Naive B cell (primary cell): ENCODE data around the gene ST6GALNAC4. TPM values are rescaled to one million over a fixed set of nuclear protein-coding genes. Genes with fewer than 3 reads are reported as not detected.

Source experiments
- ATAC-seq, 2 donors: fragments of 150-1000 bp; cut with Tn5 transposase; 2 replicates each; pipeline ENCODE4 v1.10.0; 2021; ENCODE audit warnings: low read depth in 2 of 2, mild to moderate bottlenecking in 2 of 2, moderate library complexity in 2 of 2
- DNase-seq: peaks from one replicate; pipeline ENCODE4 v3.0.0; 2022
- H3K27ac Mint-ChIP-seq, 6 donors: one replicate each; pipeline ENCODE4 v1.8.0; 2020 to 2022; ENCODE audit warnings: mild to moderate bottlenecking in 6 of 6, mixed read lengths in 6 of 6, moderate library complexity in 5 of 6, inconsistent platforms in 2 of 6
- H3K27me3 Mint-ChIP-seq, 3 donors: one replicate each; pipeline ENCODE4 v1.8.0; 2021 to 2022; ENCODE audit warnings: mixed read lengths in 3 of 3, mild to moderate bottlenecking in 1 of 3
- H3K36me3 Mint-ChIP-seq, 2 donors: one replicate each; pipeline ENCODE4 v1.8.0; 2020 to 2022; ENCODE audit warnings: mixed read lengths in 2 of 2, inconsistent platforms in 1 of 2, mild to moderate bottlenecking in 1 of 2
- H3K4me1 Mint-ChIP-seq, 3 donors: one replicate each; pipeline ENCODE4 v1.8.0; 2020 to 2022; ENCODE audit warnings: mixed read lengths in 3 of 3, inconsistent platforms in 1 of 3, mild to moderate bottlenecking in 1 of 3, moderate library complexity in 1 of 3
- H3K4me3 Mint-ChIP-seq, 8 donors: one replicate each; pipeline ENCODE4 v1.8.0; 2020 to 2022; ENCODE audit warnings: mild to moderate bottlenecking in 8 of 8, mixed read lengths in 8 of 8, moderate library complexity in 8 of 8, inconsistent platforms in 2 of 8
- H3K9me3 Mint-ChIP-seq, 7 donors: one replicate each; pipeline ENCODE4 v1.8.0; 2020 to 2022; ENCODE audit warnings: mixed read lengths in 7 of 7, mild to moderate bottlenecking in 5 of 7, inconsistent platforms in 2 of 7, moderate library complexity in 1 of 7
- polyA plus RNA-seq, 6 donors: library from polyadenylated mRNA; unstranded; fragments of 300-500 nt; fragmentation: Illumina TruSeq; gene quantifications; one replicate each; pipeline ENCODE4 v1.2.3, GENCODE V29; 2021; ENCODE audit warnings: low read depth in 6 of 6

ST6GALNAC4 gene
- polyA plus RNA-seq, 6 donors from 2014 or later, result 19.7 to 36.6 (median 25.0) TPM

- H3K36me3 Mint-ChIP-seq, result peaks cover 0 to 6% of the 10 kb centered on the region in 2 donors
- H3K27me3 Mint-ChIP-seq, result peaks cover 1 to 22% (median 4%) of the 10 kb centered on the region in 3 donors
- H3K4me1 Mint-ChIP-seq, result peaks cover 31 to 45% (median 34%) of the 10 kb centered on the region in 3 donors
- peak overlapping the region; percentile 76 to 88 (median 83) for H3K4me3 Mint-ChIP-seq
- H3K27ac Mint-ChIP-seq, result peak overlapping the region; percentile 49 to 99 (median 85)
- no peaks in the 10 kb centered on the region for H3K9me3 Mint-ChIP-seq
- ATAC-seq, result peak; percentile 52 to 61
- peak; percentile 54 for DNase-seq
Observed at GRCh38 chr9:127931092-127931881, 14.4 kb upstream of the ST6GALNAC4 start.

DNA sequence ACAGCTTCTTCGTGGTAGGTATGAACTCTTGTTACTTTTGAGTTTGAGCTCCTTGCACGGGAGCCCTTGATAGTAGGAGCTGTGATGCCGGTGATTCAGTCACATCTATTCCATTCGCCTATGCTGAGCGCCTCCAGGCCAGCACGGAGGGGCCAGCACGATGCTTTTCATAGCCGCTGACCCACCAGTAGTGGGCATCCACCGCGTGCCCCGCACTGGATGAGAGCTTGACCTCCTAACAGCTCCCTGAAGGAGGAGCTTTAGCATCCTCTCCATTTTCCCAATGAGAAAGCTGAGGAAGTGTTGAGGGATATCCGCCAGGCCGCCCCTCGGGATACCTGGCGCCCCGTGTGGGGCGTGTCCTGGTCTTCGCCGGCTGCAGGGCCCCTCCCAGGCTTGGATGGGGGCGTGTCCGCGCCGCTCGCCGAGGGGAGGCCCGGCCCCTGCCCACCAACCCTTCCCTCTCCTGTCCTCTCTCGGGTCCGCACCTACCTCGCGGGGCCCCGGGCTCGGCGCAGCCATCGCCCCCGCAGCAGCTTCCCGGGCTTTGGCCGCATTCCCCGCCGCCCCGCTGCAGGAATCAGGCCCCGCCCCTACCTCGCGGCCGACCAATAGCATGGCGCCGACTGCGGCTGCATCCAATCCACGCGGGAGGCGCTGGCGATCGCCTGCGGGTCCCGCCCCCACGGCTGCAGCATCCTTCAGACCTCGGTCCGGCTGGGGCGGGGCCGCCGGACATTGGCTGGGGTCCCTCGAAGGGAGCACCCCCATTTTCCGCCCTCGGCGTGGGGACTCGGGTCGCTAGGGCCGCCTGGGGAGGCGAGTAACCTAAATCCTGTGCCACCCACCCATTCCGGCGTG is 13.6 kb upstream of the ST6GALNAC4 start, which contains the start of gene PIP5KL1:
Gene PIP5KL1, minus strand, starts transcription at position 547 of the 861 bp plus-strand sequence. Its CDS starts 25 bp downstream, at position 522.
- Mint-ChIP-seq H3K4me1 (peaks cover 23 to 37% (median 29%) of the 10 kb centered on the region in 3 donors), H3K9me3 (no peaks in the 10 kb centered on the region), H3K27ac (peak within 1 kb of the TSS; percentile 49 to 99 (median 85)), H3K27me3 (peaks cover 4 to 28% (median 8%) of the 10 kb centered on the region in 3 donors), H3K4me3 (peak within 1 kb of the TSS; percentile 76 to 88 (median 83)), H3K36me3 (peaks cover 0 to 6% of the 10 kb centered on the region in 2 donors)
- ATAC-seq, result peak; percentile 75
- peak; percentile 70 for DNase-seq

DNA sequence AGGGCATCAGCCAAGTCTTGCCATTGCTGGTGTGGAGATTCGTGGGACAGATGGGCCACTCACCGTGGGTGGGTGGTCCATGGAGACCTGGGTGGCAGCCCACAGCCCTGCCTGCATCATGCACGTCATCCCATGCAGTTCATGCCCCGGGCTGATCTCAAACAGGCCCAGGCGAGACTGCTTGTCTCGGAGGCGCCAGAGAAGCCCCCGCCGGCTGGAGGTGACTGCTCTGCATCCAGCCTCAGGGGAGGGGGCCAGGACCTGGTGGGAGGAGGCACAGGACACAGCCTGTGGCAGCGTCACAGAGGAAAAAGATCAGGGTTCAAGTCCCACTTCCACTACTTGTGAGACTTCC is 12.8 kb upstream of the ST6GALNAC4 start:
- H3K36me3 Mint-ChIP-seq, result peaks cover 0 to 6% of the 10 kb centered on the region in 2 donors
- ATAC-seq, result no peak

DNA sequence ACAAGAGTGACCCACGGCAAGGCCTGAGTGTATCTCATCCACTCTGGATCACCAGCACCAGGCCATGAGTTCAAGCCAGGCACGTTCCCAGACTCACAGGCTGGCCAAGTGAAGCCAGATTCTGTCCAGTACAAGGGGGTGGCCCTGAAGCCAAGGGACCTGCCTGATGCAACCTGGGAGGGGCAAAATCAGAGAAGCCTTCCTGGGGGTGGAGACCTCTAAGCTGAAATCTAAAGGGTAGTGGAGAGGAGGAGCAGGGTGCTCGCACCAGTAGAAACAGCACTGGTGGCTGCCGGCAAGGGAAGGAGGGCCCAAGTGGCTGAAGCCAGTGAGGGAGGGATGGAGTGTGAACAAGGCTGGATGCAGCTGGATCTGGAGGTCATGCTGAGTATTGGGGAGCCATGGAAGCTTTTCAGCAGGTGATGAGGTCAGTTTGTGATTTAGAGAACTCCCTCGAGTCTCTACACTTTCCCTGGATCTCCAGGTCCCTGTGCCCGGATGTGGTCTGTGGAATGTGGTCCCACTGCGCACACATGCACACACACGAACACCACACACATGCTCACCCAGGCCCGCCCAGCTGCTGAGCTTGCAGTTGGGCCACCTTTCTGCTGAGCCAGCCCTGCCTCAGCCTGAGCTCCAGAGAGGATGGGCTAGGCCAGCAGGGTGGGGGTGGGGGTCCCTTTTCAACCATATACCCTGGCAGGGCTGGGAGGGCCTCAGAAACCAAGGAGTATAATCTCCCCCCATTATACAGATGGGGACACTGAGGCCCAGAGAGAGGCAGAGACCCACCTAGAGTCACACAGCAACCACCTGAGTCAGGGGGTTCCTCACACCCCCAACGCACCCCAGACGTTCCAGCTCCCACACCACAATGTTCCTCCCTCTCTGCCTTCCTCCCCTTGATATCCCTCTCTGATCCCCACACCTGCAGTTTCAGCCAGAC is 12.1 kb upstream of the ST6GALNAC4 start:
- Mint-ChIP-seq H3K4me3 (peak overlapping the region; percentile 43 to 85 (median 71)), H3K27ac (peak overlapping the region in 1 of 6 donors; percentile 59), H3K4me1 (peaks cover 13 to 25% (median 21%) of the 10 kb centered on the region in 3 donors), H3K9me3 (no peaks in the 10 kb centered on the region), H3K27me3 (peaks cover 4 to 37% (median 8%) of the 10 kb centered on the region in 3 donors), H3K36me3 (no peaks in the 10 kb centered on the region)
- ATAC-seq (no peak), DNase-seq (no peak)

More for the DNA sequence above, 12.8 kb upstream of the ST6GALNAC4 start:
- Mint-ChIP-seq H3K4me1 (peaks cover 19 to 30% (median 26%) of the 10 kb centered on the region in 3 donors), H3K27me3 (peaks cover 4 to 35% (median 8%) of the 10 kb centered on the region in 3 donors), H3K27ac (no peak overlapping the region), H3K9me3 (no peaks in the 10 kb centered on the region), H3K4me3 (peak overlapping the region in 6 of 8 donors; percentile 70 to 85 (median 78))
- DNase-seq, result no peak

DNA sequence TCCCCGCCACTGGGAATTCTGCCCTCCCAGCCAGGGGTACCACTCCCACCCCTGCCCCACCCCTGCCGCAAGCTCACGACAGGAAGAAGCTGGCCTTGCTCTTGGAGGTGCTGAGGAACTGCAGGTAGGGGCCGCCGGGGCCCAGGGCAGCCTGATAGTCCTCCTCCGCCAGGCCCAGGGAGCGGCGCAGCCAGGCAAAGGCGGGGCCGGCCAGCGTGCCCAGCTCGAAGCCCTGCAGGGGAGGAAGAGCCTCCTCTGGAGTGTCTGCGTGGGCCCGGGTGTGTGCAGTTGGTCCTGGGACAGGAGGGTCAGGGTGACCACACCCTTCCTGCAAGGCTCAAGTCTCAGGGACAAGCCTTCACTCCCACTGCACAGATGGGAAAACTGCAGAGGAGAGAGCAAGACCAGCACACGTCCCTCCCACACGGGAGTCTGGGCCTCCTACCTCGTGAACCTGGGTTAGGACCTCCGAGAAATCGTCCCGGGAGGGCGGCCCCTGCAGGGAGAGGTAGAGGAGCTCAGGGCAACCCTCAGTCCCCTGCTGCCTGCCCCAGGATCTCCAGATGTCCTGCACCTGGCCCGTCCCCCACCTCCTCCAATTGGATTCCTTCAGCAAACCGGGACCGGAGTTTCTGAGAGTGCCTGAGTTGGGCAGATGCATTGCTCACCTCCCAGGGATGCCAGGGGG is 11.3 kb upstream of the ST6GALNAC4 start:
- Mint-ChIP-seq H3K9me3 (no peaks in the 10 kb centered on the region), H3K27ac (peak overlapping the region in 1 of 6 donors; percentile 59), H3K27me3 (peaks cover 4 to 42% (median 8%) of the 10 kb centered on the region in 3 donors), H3K4me3 (peak overlapping the region in 6 of 8 donors; percentile 43 to 85 (median 64)), H3K36me3 (no peaks in the 10 kb centered on the region), H3K4me1 (peaks cover 12 to 25% (median 20%) of the 10 kb centered on the region in 3 donors)
- ATAC-seq, result no peak
- DNase-seq, result no peak

GRCh38 chr9:127927201-127927987 is 10.6 kb upstream of the ST6GALNAC4 start:
- DNase-seq, result peak; percentile 45
- peak; percentile 40 for ATAC-seq
- Mint-ChIP-seq H3K4me1 (peaks cover 8 to 25% (median 17%) of the 10 kb centered on the region in 3 donors), H3K27me3 (peaks cover 4 to 42% (median 8%) of the 10 kb centered on the region in 3 donors), H3K4me3 (peak overlapping the region; percentile 61 to 88 (median 70)), H3K36me3 (no peaks in the 10 kb centered on the region), H3K9me3 (no peaks in the 10 kb centered on the region), H3K27ac (peak overlapping the region in 1 of 6 donors; percentile 41)

DNA sequence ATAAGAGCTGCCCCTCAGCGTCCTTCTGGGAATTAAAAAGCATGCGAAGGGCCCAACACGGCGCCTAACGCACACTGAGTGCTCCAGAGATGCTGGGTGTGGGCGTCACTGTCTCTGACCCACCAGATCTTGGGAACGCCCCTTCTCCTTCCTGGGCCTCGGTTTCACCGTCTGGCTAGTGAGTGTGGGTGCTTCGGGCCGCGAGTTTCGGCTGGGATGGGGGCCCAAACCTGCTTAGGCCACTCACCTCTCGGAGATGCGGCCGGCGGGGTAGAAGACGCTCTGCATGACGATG is 10.0 kb upstream of the ST6GALNAC4 start:
- H3K36me3 Mint-ChIP-seq, result no peaks in the 10 kb centered on the region
- peaks cover 8 to 26% (median 17%) of the 10 kb centered on the region in 3 donors for H3K4me1 Mint-ChIP-seq
- peak overlapping the region; percentile 61 to 88 (median 70) for H3K4me3 Mint-ChIP-seq
- peaks cover 4 to 42% (median 8%) of the 10 kb centered on the region in 3 donors for H3K27me3 Mint-ChIP-seq
- DNase-seq (no peak), ATAC-seq (peak in 1 of 2 donors; percentile 2)
- H3K27ac Mint-ChIP-seq, result no peak overlapping the region
- H3K9me3 Mint-ChIP-seq, result no peaks in the 10 kb centered on the region

DNA sequence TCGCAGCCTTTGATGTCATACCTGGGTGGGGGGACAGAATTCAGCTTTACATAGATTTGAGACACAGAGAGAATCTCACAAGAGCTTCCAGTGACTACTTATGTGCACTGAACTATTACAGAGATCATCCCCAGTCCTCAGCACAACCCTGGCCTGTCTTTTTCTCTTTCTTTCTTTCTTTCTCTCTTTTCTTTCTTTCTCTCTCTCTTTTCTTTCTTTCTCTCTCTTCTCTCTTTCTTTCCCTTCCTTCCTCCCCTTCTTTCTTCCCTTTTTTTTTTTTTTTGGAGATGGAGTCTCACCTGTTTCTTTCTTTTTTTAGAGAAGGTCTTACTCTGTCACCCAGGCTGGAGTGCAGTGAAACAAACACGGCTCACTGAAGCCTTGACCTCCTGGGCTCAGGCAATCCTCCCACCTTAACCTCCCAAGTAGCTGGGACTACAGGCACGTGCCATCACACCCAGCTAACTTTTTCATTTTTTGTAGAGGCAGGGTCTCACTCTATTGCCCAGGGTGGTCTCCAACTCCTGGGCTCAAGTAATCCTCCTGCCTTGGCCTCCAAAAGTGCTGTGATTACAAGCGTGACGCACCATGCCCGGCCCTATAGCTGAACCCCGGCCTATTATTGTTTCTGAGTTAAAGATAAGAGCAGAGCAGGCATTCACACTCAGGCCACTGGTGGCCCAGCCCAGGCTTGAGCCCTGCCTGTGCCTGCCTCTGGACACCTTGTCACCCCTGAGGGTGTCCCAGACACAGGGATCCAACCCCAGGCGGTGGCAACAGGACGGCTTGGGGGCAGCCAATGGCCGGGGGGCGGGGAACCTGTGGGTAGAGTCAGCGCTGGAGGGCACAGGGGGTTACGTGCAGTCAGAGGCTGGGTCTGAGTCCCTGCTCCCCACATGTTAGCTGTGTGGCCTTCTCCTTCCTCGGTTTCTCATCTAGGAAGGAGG is 9.4 kb upstream of the ST6GALNAC4 start:
- peak overlapping the region; percentile 55 to 88 (median 69) for H3K4me3 Mint-ChIP-seq

GRCh38 chr9:127924736-127925444 is 8.0 kb upstream of the ST6GALNAC4 start:
- H3K27me3 Mint-ChIP-seq, result peaks cover under 1 to 37% (median 8%) of the 10 kb centered on the region in 3 donors
- H3K4me1 Mint-ChIP-seq, result peaks cover 10 to 18% (median 17%) of the 10 kb centered on the region in 3 donors
- peak overlapping the region in 1 of 8 donors; percentile 19 for H3K4me3 Mint-ChIP-seq
- no peaks in the 10 kb centered on the region for H3K9me3 Mint-ChIP-seq
- peak overlapping the region in 1 of 6 donors; percentile 11 for H3K27ac Mint-ChIP-seq
- DNase-seq (no peak), ATAC-seq (no peak)
- no peaks in the 10 kb centered on the region for H3K36me3 Mint-ChIP-seq

More for the DNA sequence above, 9.4 kb upstream of the ST6GALNAC4 start:
- DNase-seq (no peak), ATAC-seq (no peak)
- Mint-ChIP-seq H3K36me3 (no peaks in the 10 kb centered on the region), H3K27ac (peak overlapping the region in 3 of 6 donors; percentile 42 to 98 (median 76)), H3K27me3 (peaks cover 4 to 37% (median 8%) of the 10 kb centered on the region in 3 donors), H3K4me1 (peaks cover 8 to 25% (median 18%) of the 10 kb centered on the region in 3 donors), H3K9me3 (no peaks in the 10 kb centered on the region)

- H3K27ac Mint-ChIP-seq, result peak overlapping the region in 1 of 6 donors; percentile 7
Observed at GRCh38 chr9:127923771-127924170, 6.9 kb upstream of the ST6GALNAC4 start.

More at GRCh38 chr9:127923771-127924170, 6.9 kb upstream of the ST6GALNAC4 start:
- H3K4me1 Mint-ChIP-seq, result peaks cover 15 to 25% (median 16%) of the 10 kb centered on the region in 3 donors
- ATAC-seq, result no peak
- no peak for DNase-seq
- H3K9me3 Mint-ChIP-seq, result no peaks in the 10 kb centered on the region
- no peaks in the 10 kb centered on the region for H3K36me3 Mint-ChIP-seq
- peaks cover 0 to 36% (median 8%) of the 10 kb centered on the region in 3 donors for H3K27me3 Mint-ChIP-seq
- peak overlapping the region in 1 of 8 donors; percentile 42 for H3K4me3 Mint-ChIP-seq
